ENCODE data around the gene MRPS27.

GRCh38 chr5:72172786-72173185, 147.3 kb downstream of the MRPS27 start:
- no peak for TF ChIP-seq POLR2AphosphoS5 (IDR thresholded peaks at IDR 0.05; ENCODE audit: low read depth, low read length)
- no peak for TF ChIP-seq POLR2A (IDR thresholded peaks at IDR 0.05; ENCODE audit: low read depth, low read length)

Data from GM12891 (cell line).